Activated T-cell treated with anti-CD3 and anti-CD28 coated beads, Interleukin-2, amount 50 U/mL, for 24 hours (primary cell): ENCODE data around the gene RYR3.

Source experiments
- DNase-seq: peaks from one replicate; pipeline ENCODE4 v3.0.0-alpha.2; 2020
- H3K27ac Mint-ChIP-seq: 2 replicates; pipeline ENCODE4 v1.8.0; 2020; ENCODE audit warnings: mild to moderate bottlenecking, mixed read lengths
- H3K27me3 Mint-ChIP-seq: 2 replicates; pipeline ENCODE4 v1.8.0; 2020; ENCODE audit warnings: mixed read lengths
- H3K36me3 Mint-ChIP-seq: 2 replicates; pipeline ENCODE4 v1.8.0; 2020; ENCODE audit warnings: low read depth, mixed read lengths
- H3K4me1 Mint-ChIP-seq: 2 replicates; pipeline ENCODE4 v1.8.0; 2020; ENCODE audit warnings: low read depth, mixed read lengths
- H3K4me3 Mint-ChIP-seq: 2 replicates; pipeline ENCODE4 v1.8.0; 2020; ENCODE audit warnings: mild to moderate bottlenecking, moderate library complexity, mixed read lengths
- H3K9me3 Mint-ChIP-seq: 2 replicates; pipeline ENCODE4 v1.8.0; 2020; ENCODE audit warnings: mixed read lengths

The RYR3 gene

GRCh38 chr15:33304924-33305323, 5.8 kb upstream of the RYR3 start:
- no peaks in the 10 kb centered on the region for H3K9me3 Mint-ChIP-seq
- H3K4me1 Mint-ChIP-seq, result peaks cover under 1% of the 10 kb centered on the region
- H3K27me3 Mint-ChIP-seq, result peaks cover 61% of the 10 kb centered on the region
- no peak for DNase-seq
- H3K27ac Mint-ChIP-seq, result no peak overlapping the region
- no peak overlapping the region for H3K4me3 Mint-ChIP-seq
- no peaks in the 10 kb centered on the region for H3K36me3 Mint-ChIP-seq

GRCh38 chr15:33309602-33310276, 1.0 kb upstream of the RYR3 start:
- no peak overlapping the region for H3K4me3 Mint-ChIP-seq
- DNase-seq, result no peak
- H3K4me1 Mint-ChIP-seq, result peaks cover 5% of the 10 kb centered on the region
- no peaks in the 10 kb centered on the region for H3K9me3 Mint-ChIP-seq
- H3K27me3 Mint-ChIP-seq, result peaks cover 73% of the 10 kb centered on the region
- no peaks in the 10 kb centered on the region for H3K36me3 Mint-ChIP-seq
- H3K27ac Mint-ChIP-seq, result no peak overlapping the region

GRCh38 chr15:33311312-33311971, 675 bp downstream of the RYR3 start:
- Mint-ChIP-seq H3K27me3 (peaks cover 73% of the 10 kb centered on the region), H3K36me3 (no peaks in the 10 kb centered on the region), H3K27ac (no peak overlapping the region), H3K4me3 (no peak overlapping the region), H3K4me1 (peaks cover 5% of the 10 kb centered on the region), H3K9me3 (no peaks in the 10 kb centered on the region)
- no peak for DNase-seq

GRCh38 chr15:33313491-33313890, 2.7 kb downstream of the RYR3 start:
- peaks cover 66% of the 10 kb centered on the region for H3K27me3 Mint-ChIP-seq

GRCh38 chr15:33314069-33314468, 3.3 kb downstream of the RYR3 start:
- H3K27ac Mint-ChIP-seq, result no peak overlapping the region
- H3K9me3 Mint-ChIP-seq, result no peaks in the 10 kb centered on the region
- peaks cover 60% of the 10 kb centered on the region for H3K27me3 Mint-ChIP-seq
- no peak overlapping the region for H3K4me3 Mint-ChIP-seq
- peaks cover 5% of the 10 kb centered on the region for H3K4me1 Mint-ChIP-seq
- no peaks in the 10 kb centered on the region for H3K36me3 Mint-ChIP-seq
- DNase-seq, result no peak

More at GRCh38 chr15:33313491-33313890, 2.7 kb downstream of the RYR3 start:
- Mint-ChIP-seq H3K4me1 (peaks cover 5% of the 10 kb centered on the region), H3K4me3 (no peak overlapping the region), H3K9me3 (no peaks in the 10 kb centered on the region), H3K27ac (no peak overlapping the region), H3K36me3 (no peaks in the 10 kb centered on the region)
- DNase-seq, result no peak

- Mint-ChIP-seq H3K9me3 (no peaks in the 10 kb centered on the region), H3K27me3 (peaks cover 51% of the 10 kb centered on the region), H3K4me1 (peaks cover 3% of the 10 kb centered on the region), H3K36me3 (no peaks in the 10 kb centered on the region), H3K27ac (no peak overlapping the region), H3K4me3 (no peak overlapping the region)
- DNase-seq, result no peak
Measured at GRCh38 chr15:33315044-33315443, 4.3 kb downstream of the RYR3 start.

- Mint-ChIP-seq H3K9me3 (no peaks in the 10 kb centered on the region), H3K27ac (no peak overlapping the region), H3K36me3 (no peaks in the 10 kb centered on the region), H3K27me3 (peaks cover 31% of the 10 kb centered on the region), H3K4me1 (no peaks in the 10 kb centered on the region), H3K4me3 (no peak overlapping the region)
- no peak for DNase-seq
Measured at GRCh38 chr15:33317896-33318295, 7.1 kb downstream of the RYR3 start.

GRCh38 chr15:33320017-33320416, 9.2 kb downstream of the RYR3 start:
- Mint-ChIP-seq H3K4me1 (peaks cover 4% of the 10 kb centered on the region), H3K27me3 (peaks cover 14% of the 10 kb centered on the region), H3K4me3 (no peak overlapping the region), H3K36me3 (no peaks in the 10 kb centered on the region), H3K9me3 (no peaks in the 10 kb centered on the region), H3K27ac (no peak overlapping the region)
- no peak for DNase-seq

GRCh38 chr15:33322091-33322490, 11.3 kb downstream of the RYR3 start:
- Mint-ChIP-seq H3K4me1 (peaks cover 4% of the 10 kb centered on the region), H3K36me3 (no peaks in the 10 kb centered on the region), H3K27me3 (peaks cover 18% of the 10 kb centered on the region), H3K27ac (no peak overlapping the region), H3K4me3 (no peak overlapping the region), H3K9me3 (no peaks in the 10 kb centered on the region)
- DNase-seq, result no peak

- peaks cover 4% of the 10 kb centered on the region for H3K4me1 Mint-ChIP-seq
- H3K36me3 Mint-ChIP-seq, result no peaks in the 10 kb centered on the region
- peaks cover 29% of the 10 kb centered on the region for H3K27me3 Mint-ChIP-seq
- no peak overlapping the region for H3K27ac Mint-ChIP-seq
- H3K9me3 Mint-ChIP-seq, result no peaks in the 10 kb centered on the region
- no peak overlapping the region for H3K4me3 Mint-ChIP-seq
- DNase-seq, result no peak
Measured at GRCh38 chr15:33324609-33325008, 13.8 kb downstream of the RYR3 start.

GRCh38 chr15:33326908-33327307, 16.1 kb downstream of the RYR3 start:
- H3K27ac Mint-ChIP-seq, result no peak overlapping the region
- peaks cover 4% of the 10 kb centered on the region for H3K4me1 Mint-ChIP-seq
- no peak overlapping the region for H3K4me3 Mint-ChIP-seq
- DNase-seq, result no peak
- no peaks in the 10 kb centered on the region for H3K36me3 Mint-ChIP-seq
- H3K27me3 Mint-ChIP-seq, result peaks cover 36% of the 10 kb centered on the region
- no peaks in the 10 kb centered on the region for H3K9me3 Mint-ChIP-seq

- H3K36me3 Mint-ChIP-seq, result no peaks in the 10 kb centered on the region
- no peak overlapping the region for H3K4me3 Mint-ChIP-seq
- no peak overlapping the region for H3K27ac Mint-ChIP-seq
- peaks cover 4% of the 10 kb centered on the region for H3K4me1 Mint-ChIP-seq
- no peaks in the 10 kb centered on the region for H3K9me3 Mint-ChIP-seq
- DNase-seq, result no peak
- peaks cover 39% of the 10 kb centered on the region for H3K27me3 Mint-ChIP-seq
Measured at GRCh38 chr15:33328106-33328505, 17.3 kb downstream of the RYR3 start.

GRCh38 chr15:33329457-33329856, 18.7 kb downstream of the RYR3 start:
- Mint-ChIP-seq H3K27me3 (peaks cover 52% of the 10 kb centered on the region), H3K27ac (no peak overlapping the region), H3K36me3 (no peaks in the 10 kb centered on the region), H3K4me1 (no peaks in the 10 kb centered on the region), H3K9me3 (no peaks in the 10 kb centered on the region), H3K4me3 (no peak overlapping the region)
- no peak for DNase-seq

GRCh38 chr15:33330931-33331330, 20.2 kb downstream of the RYR3 start:
- Mint-ChIP-seq H3K27me3 (peaks cover 57% of the 10 kb centered on the region), H3K9me3 (no peaks in the 10 kb centered on the region), H3K4me3 (no peak overlapping the region), H3K27ac (no peak overlapping the region), H3K36me3 (no peaks in the 10 kb centered on the region), H3K4me1 (no peaks in the 10 kb centered on the region)
- DNase-seq, result no peak

GRCh38 chr15:33341953-33342352, 31.2 kb downstream of the RYR3 start:
- no peaks in the 10 kb centered on the region for H3K4me1 Mint-ChIP-seq
- no peak for DNase-seq
- no peak overlapping the region for H3K4me3 Mint-ChIP-seq

More at GRCh38 chr15:33341953-33342352, 31.2 kb downstream of the RYR3 start:
- Mint-ChIP-seq H3K27me3 (no peaks in the 10 kb centered on the region), H3K27ac (no peak overlapping the region), H3K9me3 (no peaks in the 10 kb centered on the region), H3K36me3 (no peaks in the 10 kb centered on the region)
